Embryonic facial prominence (tissue), 1 donor: ENCODE measurements around the gene ARHGAP1.
"Not testable (repeated sequence)": the region's sequence is repeated elsewhere in the genome, so short reads cannot be mapped to it uniquely, and the experiment has no call there.

Experiments
- DNase-seq: peaks from one replicate; pipeline ENCODE4 v3.0.0-alpha.2; 2016; ENCODE audit errors: extremely low spot score

The ARHGAP1 gene

DNA sequence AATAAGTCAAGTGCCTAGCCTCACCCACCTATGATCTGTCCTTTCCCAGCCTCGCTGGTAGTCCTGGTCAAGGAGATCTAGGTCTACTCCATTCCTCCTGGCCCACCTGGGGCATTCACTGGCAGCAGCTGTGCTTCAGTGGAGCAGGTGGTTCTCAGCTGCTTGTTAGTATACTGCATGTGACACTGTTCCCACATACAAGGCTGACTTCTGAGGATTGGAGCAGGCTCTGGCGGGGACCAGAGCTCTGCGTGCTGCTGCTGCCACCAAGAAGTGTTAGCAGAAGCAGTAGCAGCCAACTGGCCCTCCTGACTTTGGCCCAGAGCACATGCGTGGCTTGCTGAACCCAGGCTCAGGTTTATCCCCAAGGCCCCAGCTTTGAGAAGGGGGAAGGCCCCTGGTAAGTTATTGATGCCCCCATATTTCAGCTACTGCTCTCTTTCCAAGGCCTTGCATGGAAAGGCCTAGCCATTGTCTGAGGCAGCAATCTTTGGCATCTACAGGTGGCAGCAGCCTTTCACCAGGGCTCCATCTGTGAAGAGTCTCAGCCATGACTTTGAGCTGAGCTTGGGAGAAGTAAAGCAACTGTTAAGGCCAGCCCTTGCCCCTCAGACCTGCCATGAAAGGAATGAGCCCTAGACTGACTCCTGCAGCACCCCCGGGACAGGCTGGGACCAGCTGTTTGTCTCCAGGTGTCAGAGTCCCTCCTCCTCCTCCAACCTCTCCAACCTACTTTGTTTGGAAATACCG, 26.5 kb downstream of the ARHGAP1 start:
- DNase-seq = no peak

DNA sequence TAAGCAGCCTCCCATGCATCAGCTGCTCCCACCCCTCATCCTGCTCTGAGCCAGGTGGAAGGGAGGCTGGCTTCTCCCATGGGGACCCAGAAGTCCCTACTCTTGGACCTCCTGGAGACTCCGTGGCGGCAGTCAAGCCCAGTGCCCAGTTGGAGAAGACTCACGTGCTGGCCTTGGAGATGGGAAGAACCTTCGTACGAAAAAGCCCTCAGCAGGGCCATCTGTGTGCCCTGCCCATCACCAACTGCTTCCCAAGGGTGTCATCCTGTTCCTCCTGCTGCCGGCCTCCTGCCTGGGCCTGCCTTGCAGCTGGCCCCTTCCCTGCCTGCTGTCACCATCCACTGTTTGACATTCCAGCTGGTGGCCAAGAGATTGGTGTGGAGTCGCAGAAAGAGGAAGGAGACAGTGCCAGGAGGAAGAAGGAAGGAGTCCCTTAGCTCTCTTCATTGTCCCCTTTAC, 28.0 kb downstream of the ARHGAP1 start:
- DNase-seq = no peak

DNA sequence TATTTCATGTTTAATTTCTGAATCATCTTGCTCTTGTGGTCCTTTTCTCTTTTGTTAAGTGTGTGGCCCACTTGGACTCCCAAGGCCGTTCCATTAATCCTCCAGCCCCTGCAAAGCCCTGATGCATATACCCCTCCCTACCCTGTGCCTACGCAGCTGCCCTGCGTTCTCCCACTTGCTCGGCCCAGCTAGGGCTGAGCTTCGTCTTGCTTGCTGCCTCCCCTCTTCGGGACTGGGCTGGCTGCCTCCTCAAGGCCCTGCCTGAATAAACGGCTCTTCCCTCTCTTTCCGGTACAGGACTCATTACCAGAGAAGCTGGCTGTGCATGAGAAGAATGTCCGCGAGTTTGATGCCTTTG, 28.5 kb downstream of the ARHGAP1 start:
- no peak for DNase-seq

DNA sequence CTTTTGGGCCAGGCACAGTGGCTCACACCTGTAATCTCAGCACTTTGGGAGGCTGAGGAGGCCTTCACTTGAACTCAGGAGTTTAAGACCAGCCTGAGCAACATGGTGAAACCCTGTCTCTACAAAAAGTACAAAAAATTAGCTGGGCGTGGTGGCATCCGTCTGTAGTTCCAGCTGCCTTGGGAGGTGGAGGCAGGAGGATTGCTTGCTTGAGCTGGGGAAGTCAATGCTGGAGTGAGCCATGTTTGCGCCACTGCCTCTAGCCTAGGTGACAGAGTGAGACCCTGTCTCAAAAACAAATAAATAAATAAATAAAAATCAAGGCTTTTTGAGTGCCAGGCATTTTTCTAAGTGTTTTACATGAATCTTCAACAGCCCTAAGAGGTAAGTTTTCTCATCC, 29.9 kb downstream of the ARHGAP1 start:
- DNase-seq = not testable (repeated sequence)

DNA sequence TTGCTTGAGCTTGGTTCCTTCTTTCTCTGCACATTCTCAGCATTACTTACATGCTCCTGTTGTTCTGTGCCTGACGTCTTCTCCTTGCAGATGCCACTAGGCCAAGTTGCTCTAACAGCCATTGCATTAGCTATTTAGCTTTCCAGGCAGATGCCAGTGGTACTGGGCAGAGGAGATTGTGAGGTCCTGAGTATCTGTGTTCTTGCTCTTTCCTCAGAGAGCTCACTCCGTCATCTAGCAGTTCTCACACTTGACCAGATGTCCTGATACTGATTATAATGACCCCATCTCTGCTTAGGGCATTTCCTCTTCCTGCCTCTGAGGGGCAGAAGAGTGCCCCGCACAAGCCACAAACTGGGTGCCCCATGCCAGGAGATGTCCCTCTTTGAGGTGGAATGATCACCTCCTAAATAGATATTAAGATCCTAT, 30.7 kb downstream of the ARHGAP1 start:
- no peak for DNase-seq

DNA sequence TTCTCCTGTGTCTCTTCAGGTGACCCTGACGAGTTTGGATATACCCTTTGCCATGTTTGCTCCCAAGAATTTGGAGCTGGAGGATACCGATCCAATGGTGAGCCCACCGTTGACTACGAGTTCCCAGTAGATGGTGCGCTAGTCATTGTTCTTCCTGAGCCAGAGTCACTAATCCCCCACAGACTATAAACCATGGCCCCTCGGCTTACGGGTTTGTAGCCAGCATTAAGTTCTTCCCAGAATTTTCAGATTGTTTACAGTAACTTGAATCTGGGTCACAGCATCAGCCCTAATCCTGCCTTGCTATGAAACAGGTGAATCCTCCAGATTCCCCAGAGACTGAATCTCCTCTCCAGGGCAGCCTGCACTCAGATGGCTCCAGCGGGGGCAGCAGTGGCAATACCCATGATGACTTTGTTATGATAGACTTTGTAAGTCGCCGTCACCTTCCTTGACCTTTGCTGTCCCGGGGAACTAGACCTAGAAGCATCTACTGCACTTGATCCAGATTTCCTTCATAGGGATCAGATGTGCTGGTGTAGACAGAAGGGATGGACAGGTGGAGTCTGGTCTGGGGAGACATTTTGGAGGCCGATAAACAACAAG, 31.8 kb downstream of the ARHGAP1 start:
- DNase-seq = no peak

DNA sequence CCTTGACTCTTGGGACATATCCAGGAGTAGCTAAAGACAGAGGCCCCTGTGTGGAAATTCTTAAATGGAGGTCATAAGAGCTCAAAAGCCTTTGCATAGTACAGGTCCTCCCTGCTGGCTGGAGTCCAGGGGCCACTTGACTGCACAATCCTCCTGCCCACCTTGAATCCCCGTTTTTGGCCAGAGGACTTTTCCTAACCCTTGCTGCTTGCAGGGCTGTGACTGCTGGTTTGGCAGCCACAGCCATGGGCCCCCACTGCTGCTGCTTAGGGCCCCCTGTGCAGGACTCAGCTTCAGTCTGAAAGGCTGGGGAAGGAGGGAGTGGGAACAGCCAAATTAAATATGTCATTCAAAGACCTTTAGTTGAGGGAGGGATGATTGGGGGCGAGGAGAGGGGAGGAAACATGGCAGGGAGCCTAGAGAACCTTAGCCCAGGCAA, 33.4 kb downstream of the ARHGAP1 start:
- DNase-seq = no peak

DNA sequence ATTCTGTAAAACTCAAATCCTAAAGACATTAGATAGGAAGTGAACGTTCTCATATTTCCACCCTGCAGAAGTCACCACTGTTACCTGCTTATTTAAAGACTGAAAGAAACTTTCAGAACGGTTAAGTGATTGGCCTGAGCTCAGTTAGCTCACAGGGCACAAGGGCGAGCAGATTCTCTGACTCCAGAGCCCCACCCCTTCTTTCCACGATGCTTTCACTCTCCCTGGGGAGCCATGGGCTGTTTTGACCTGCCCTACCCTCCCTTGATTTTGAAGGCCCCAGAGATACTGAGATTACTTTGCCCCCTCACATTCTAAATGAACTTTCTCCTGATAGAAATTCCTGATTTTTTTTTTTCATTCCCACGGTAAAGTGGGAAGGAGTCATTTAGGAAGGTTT, 33.9 kb downstream of the ARHGAP1 start:
- DNase-seq = no peak

DNA sequence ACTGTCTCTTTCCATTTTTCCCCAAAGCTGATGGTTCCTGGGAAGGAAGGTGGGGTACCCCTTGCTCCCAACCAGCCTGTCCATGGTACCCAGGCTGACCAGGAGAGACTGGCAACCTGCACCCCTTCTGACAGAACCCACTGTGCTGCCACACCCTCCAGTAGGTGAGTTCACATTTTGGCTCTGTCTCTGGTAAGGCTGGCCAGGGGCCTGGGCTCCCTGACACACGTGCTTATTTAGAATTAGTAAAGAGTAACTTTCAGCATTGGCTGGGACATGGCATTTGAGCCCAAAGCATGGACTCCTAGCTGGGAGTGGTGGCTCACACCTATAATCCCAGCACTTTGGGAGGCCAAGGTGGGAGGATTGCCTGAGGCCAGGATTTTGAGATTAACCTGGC, 35.1 kb downstream of the ARHGAP1 start:
- no peak for DNase-seq

DNA sequence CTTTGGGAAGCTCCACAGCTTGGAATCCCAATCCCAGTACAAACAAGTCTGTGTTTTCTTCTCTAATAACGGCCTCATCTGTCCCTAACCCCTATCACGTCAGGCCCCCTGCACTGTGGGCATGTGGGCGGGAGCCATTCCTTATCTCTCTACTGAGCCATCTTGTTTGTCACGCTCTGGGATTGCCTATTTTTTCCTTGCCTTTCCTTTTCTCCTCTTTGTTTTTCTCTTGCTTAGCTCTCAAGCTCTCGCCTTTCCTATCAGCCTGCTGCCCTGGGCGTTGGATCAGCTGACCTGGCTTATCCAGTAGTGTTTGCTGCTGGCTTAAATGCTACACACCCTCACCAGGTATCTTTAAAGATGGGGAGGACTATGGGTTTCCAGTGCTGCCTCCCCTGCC, 35.8 kb downstream of the ARHGAP1 start:
- DNase-seq = no peak

DNA sequence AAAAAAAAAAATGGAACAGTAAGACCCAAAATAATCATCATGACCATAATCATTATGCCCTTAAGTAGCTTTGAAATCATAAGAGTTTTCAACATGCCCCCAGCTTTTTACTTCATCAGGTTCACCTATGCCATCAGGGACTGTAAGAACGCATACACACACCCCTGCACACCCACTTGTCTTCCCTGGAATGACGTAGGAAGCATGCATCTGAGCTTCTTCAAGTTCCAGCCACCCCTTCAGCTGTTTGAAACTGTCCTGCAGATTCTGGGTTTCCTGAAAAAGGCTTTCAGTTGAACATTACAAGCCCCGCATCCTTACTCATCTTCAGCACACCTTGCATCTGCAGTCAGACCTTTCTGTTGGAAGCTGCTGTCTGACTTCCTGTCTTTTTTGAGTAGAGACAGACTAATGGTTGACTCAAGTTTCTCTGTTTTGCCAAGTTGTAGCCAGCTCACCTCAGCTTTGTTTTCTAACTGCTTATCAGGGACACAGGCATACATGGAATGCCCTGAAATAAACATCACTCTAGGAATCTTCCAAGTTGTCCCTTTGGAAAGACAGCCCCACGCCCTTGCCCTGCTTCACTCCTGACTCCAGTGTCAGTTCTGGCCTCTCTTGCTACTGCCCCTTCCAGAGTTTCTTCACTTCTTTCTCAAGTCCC, 37.0 kb downstream of the ARHGAP1 start:
- no peak for DNase-seq

DNA sequence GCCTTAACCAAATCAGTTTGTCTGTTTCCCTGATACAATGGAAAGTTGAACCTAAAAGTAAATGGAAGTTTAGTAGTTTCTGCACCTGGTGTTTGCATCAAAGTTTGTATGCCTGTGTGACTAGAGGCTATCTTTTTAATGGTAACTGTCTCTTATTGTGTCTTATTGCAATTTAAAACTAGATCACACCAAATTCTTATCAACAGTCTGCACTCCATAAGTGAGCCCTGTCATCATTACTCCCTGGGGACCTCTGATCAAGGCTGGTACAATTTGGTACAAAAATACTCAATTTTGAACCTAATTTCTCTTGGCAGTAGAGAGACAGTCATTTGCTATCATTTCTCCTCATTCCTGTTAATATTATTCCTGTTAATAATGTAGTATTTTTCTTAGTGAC, 38.1 kb downstream of the ARHGAP1 start:
- no peak for DNase-seq

DNA sequence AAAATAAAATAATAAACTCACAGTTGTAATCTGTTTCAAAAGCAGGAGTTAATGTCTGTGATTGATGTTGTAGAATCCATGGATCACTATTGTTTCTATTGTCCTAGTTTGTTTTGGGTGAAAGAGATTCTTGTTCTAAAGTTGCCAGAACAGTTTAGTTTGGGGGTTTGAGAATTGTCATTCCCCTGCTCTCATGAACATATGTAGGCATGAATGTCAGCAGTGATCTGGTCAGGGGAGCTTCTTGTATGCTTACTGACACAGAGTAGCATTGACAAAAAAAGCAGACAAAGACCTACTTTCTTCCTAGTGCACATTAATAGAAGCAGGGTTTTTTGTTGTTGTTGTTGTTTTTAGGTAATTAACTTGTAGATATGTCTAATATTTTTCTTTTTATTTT, 38.6 kb downstream of the ARHGAP1 start:
- DNase-seq = no peak

DNA sequence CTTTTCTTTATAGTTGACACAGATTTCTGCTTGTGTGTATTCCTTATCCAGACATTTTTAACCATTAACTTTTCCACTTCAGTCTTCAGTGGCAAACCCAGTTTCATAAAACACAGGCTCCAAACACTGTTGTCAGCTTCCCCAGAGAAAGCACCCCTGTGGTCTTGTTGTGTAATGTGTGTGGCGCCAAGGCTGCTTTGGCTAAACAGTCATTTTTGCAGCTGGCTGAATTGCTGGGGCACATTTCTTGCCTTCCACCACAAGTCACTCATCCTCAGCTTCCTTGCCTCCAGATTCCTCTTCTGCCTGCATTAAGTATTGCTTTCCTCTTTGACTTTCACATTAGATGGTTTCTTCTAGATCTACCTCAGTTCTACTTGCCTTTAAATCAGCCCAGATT, 40.5 kb downstream of the ARHGAP1 start:
- no peak for DNase-seq

DNA sequence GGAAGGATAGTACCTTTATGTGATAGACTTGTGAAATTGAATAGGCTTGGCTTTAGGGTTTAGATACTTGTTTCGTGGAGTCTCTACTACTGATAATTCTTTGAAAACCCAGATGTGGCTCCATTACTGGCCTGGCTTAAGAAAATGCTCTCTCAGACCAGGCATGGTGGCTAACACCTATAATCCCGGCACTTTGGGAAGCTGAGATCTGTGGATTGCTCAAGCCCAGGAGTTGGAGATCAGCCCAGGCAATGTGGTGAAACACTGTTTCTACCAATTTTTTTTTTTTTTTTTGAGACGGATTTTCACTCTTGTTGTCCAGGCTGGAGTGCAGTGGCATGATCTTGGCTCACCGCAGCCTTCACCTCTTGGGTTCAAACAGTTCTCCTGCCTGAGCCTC, 42.2 kb downstream of the ARHGAP1 start:
- no peak for DNase-seq

DNA sequence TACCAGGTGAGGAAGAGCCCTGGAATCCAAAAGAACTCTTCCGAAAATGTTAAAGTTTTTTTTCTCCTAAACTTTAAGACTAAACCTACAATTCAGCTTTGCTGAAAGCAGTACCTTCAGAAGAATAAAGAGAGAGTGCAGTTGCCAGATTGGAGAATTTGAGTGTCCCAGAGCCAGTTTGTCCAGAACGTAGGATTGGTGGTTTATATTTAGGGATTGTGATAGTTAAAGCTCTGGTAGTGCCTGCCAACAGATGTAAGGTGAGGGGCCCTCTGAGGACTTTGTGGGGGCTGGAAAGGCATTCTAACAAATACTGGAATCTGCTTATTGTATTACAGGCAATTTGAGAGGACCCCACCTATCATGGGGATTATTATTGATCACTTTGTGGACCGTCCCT, 43.2 kb downstream of the ARHGAP1 start:
- no peak for DNase-seq

DNA sequence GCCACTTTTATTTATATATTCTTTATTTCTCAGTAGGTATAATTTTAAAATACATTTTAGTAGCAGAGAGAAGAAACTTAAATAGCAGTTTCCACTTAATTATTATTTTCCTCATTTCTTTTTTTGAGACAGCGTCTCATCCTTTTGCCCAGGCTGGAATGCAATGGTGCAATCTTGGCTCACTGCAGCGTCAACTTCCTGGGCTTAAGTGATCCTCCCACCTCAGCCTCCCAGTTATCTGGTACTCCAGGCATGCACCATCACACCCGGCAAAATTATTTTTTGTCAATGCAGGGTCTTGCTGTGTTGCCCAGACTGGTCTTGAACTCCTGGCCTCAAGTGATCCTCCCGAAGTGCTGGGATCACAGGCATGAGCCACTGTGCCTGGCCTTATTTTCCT, 44.8 kb downstream of the ARHGAP1 start:
- no peak for DNase-seq

DNA sequence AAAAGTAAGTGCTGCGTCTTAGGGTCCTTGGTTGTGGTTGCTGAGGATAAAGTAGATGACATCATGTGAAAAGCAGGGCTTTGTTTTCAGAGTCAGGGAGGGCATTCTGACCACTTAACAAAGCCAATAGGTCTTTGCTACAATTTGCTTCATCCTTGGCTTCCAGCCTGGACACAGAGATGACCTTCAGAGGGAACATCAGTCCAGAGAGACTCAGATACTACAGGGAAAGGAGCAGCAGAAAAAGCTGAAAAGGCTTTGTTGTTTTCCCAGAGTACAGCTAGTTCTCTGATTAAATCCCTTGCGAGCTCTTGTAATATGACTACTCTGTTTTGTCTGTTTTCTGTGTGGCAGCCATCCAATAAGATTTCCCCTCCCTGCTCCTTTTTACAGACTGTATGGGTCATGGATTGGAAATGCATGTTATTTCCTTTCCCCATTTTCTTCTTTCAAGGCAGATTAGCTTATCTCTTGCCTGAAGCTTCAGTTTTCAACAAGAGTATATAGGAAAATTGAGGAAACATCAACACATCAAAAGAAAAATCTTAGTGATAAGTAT, 51.2 kb downstream of the ARHGAP1 start:
- DNase-seq = peak; percentile 36

DNA sequence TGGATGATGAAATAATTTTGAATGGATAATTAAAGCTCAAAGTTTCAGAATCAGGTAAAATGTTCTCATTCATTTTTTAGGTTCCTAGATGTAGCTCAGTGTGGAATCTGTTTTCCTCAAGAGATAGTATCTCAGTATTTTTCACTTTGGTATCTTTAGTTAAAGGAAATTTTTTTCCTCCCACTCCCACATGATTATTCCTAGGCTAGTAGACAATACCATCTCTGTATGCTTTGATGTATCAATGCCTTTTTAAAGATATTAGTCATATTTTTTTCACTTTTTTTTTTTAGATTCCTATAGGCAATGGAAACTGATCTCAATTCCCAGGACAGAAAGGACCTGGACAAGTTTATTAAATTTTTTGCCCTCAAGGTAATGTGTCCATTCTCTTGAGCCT, 56.4 kb downstream of the ARHGAP1 start:
- no peak for DNase-seq

DNA sequence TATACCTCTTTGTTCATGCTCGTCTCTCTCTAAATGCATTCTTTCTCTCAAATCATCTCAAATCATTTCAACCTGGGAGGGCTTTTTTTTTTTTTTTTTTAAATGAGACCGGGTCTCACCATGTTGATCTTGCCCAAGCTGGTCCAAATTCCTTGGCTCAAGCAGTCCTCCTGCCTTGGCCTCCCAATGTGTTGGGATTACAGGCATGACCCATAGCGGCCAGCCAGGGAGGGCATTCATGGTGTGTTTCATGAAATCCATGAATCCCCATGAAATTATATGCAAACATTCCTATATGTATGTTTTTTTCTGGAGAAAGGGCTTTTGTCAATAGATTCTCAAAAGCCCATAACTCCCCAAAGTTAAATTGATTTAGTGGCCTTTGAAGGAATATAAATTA, 56.9 kb downstream of the ARHGAP1 start:
- DNase-seq = no peak

DNA sequence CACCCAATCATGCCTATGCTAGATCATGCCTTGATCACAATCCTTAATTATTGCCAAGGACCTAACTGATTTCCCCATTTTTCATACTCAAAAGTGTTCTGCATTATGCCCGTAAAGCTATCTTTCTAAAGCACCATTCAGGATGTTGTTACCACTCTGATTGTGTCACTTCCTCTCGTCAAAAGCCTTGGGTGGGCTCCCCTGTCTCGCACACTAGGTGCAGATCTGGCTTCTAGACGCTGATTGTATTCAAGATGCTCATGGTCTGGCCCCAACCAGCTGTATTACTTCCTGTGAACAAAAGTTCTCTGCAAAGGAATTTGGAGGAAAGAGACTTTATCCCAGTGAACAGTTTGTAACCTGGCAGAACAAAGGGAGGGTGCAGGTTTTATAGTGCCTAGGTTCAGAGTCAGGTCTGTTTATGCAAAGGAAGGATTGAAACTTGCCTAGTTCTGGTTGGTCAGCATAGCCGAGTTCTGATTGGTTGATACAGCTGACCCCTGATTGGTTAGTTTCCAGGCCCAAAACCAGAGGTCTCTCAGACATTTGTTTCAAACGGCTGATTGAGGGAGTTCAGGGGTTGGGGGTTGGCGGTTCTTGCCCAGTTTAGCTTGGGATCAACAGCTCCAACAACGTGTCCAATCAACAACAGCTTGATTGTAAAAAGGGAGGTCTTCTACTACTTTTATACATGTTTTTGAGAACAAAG, 57.6 kb downstream of the ARHGAP1 start:
- DNase-seq = no peak

DNA sequence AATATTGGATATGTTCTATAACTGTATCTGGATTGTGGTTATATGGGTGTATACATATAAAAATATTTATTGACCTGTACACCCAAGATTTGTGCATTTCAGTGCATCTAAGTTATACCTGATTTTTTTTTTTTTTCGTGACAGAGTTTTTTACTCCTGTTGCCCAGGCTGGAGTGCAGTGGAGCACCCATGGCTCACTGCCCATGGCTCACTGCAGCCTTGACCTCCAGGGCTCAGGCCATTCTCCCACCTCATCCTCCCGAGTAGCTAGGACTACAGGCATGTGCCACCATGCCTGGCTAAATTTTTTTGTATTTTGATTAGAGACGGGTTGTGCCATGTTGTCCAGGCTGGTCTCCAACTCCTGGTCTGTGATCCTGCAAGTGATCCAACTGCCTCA, 58.8 kb downstream of the ARHGAP1 start:
- DNase-seq = no peak
